ENCODE results near the gene B4GALT6. TPM values are rescaled to one million over a fixed set of nuclear protein-coding genes. Genes with fewer than 3 reads are reported as not detected.
A peak's percentile ranks its signal among the peaks of the same experiment; 100 is the strongest.

Gene B4GALT6
- total RNA-seq, 1 donor = 6.3 TPM

DNA sequence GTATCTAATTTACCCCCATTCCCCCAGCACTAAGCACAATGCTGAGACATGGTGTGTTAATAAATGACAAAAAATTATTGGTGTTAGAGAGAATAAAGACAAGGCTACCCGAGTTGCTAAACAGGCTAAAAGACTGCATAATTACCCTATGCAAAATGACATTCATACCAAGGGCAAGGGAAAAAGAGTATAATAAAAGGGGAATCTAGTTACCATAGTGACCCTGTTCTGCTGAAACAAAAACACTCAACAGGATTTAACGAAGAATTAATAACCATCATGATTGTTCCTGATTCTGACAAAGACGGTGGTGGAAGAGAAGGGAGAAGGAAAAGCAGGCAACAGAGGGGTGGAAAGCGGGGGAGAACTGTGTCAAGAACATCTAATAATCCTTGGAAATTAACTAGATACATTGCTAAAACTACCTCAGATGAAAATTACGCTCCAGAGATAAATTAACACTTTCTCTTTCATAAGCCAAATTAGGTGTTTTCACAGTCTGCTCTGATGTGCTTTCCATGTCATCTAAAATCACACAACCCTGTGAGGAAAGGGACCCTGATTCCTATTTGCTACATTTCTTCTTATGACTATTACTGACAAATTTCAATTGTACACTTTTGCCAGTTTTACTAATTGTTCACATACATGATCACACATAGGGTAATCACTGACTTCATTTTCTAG is 67.2 kb downstream of the B4GALT6 start:
- DNase-seq (ENCODE audit: low read depth) = no peak
- H3K4me3 ChIP-seq (ENCODE audit: low read depth, low read length) = no peak overlapping the region
- no peak for TF ChIP-seq CTCF (IDR thresholded peaks at IDR 0.05; ENCODE audit: insufficient read depth, low read length)

GRCh38 chr18:31616586-31616985 is 67.8 kb downstream of the B4GALT6 start:
- H3K4me3 ChIP-seq (ENCODE audit: low read depth, low read length) = no peak overlapping the region
- no peak for TF ChIP-seq CTCF (IDR thresholded peaks at IDR 0.05; ENCODE audit: insufficient read depth, low read length)
- no peak for DNase-seq (ENCODE audit: low read depth)

- TF ChIP-seq CTCF (IDR thresholded peaks at IDR 0.05; ENCODE audit: insufficient read depth, low read length) = no peak
- no peak for DNase-seq (ENCODE audit: low read depth)
- H3K4me3 ChIP-seq (ENCODE audit: low read depth, low read length) = no peak overlapping the region
Observed at GRCh38 chr18:31614044-31614443, 70.3 kb downstream of the B4GALT6 start.

GRCh38 chr18:31612124-31612523 is 72.3 kb downstream of the B4GALT6 start:
- H3K4me3 ChIP-seq (ENCODE audit: low read depth, low read length) = no peak overlapping the region
- TF ChIP-seq CTCF (IDR thresholded peaks at IDR 0.05; ENCODE audit: insufficient read depth, low read length) = no peak
- no peak for DNase-seq (ENCODE audit: low read depth)

DNA sequence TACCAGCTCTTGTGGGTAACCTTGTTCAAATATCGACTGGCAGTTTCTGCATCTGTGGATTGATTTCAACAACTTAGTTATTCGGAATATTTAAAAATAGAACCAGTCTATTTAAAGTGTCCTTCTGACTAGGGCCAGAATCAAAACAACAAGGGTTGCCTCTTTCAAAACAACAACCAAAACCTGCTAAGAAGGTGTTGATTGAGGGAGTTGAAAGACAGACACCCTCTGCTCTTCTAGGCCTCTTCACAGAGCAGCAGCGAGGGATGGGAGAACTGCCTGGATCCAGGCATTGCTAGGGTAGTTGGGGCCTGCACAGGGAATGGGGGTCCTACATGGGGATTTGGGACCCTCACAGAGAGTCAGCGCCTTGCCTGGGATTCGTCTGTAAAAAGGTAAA is 72.9 kb downstream of the B4GALT6 start:
- no peak for DNase-seq (ENCODE audit: low read depth)
- no peak overlapping the region for H3K4me3 ChIP-seq (ENCODE audit: low read depth, low read length)
- no peak for TF ChIP-seq CTCF (IDR thresholded peaks at IDR 0.05; ENCODE audit: insufficient read depth, low read length)

GRCh38 chr18:31610286-31611205 is 73.8 kb downstream of the B4GALT6 start:
- peak; percentile 14 for DNase-seq (ENCODE audit: low read depth)
- peak; percentile 41 for TF ChIP-seq CTCF (IDR thresholded peaks at IDR 0.05; ENCODE audit: insufficient read depth, low read length)
- no peak overlapping the region for H3K4me3 ChIP-seq (ENCODE audit: low read depth, low read length)
